Renal pelvis (tissue), 4 donors: ENCODE data around the gene ARHGEF4. TPM values are rescaled to one million over a fixed set of nuclear protein-coding genes. Genes with fewer than 3 reads are reported as not detected.

Experiments
- DNase-seq: peaks from one replicate; pipeline ENCODE4 v3.0.0-alpha.2; 2013
- polyA plus RNA-seq, 3 donors: library from polyadenylated mRNA; unstranded; fragments of 120-200 nt; gene quantifications; one replicate each; pipeline ENCODE4 v1.2.1, GENCODE V29; 2013; ENCODE audit not compliant: insufficient read length in 3 of 3

Gene ARHGEF4
- polyA plus RNA-seq, 3 donors = 6.5 to 8.4 (median 8.0) TPM

DNA sequence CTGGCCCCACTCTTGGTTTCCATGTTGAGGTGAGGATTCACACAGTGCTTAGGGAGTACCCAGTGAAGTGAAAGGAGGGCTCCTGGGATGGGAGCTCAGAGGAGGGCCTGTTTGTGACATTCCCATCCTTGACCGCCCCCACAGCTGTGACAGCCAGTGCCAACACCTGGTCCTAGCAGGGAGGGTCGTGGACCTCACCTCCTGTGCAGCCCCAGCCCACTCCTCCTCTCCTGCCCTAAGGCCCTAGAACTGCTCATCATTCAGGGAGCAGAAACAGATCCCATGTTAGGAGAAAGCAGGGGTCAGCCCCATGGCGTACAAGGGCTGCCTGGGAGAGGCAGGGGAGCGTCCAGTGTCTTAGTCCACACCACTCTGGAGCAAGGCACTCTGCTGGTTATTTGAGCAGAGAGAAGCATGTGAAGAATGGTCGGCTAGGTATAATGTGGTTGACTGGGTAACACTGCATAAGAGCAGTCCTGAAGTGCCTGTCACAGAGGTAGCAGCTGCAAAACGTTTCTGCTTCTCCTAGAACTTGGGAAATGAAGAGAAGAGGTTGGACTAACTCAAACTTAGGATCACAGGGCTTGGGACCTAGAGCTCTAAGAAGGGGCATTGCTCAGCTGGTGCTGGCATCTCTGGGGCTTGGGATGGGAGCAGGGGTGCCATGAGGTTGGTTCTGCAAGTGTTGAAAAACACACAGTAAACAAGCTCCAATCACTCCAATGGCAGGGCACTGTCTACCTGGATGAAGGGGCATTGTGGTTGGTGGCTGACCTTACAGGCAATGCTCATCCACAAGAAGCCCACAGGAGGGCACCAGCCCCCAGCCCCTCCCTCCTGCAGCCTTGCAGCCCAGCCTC, 200.9 kb downstream of the ARHGEF4 start:
- no peak for DNase-seq

DNA sequence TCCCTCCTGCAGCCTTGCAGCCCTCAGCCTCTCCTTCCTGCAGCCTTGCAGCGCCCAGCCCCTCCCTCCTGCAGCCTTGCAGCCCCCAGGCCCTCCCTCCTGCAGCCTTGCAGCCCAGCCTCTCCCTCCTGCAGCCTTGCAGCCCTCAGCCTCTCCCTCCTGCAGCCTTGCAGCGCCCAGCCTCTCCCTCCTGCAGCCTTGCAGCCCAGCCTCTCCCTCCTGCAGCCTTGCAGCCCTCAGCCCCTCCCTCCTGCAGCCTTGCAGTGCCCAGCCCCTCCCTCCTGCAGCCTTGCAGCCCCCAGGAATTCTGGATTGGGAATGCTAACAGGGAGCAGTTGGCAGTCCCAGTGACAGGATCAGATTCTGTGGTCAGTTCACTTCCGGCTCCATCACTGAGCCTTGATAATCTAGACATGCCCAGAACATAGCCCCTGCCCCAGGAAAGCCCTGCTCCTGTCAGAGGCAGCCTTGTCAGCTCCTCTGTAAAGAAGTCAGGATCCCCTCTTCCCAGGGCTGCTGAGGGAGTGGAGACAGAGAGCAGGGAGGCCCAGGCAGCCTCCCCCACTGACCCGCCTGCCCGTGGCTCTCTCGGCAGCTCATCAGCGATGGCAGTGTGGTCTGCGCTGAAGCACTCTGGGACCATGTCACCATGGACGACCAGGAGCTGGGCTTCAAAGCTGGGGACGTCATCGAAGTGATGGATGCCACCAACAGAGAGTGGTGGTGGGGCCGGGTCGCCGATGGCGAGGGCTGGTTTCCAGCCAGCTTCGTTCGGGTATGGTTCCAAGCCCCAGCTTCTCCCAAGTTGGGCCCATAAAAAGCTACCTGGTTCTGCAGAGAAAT, 201.8 kb downstream of the ARHGEF4 start:
- DNase-seq = no peak

- no peak for DNase-seq
Measured at GRCh38 chr2:131039101-131039440, 202.4 kb downstream of the ARHGEF4 start.

DNA sequence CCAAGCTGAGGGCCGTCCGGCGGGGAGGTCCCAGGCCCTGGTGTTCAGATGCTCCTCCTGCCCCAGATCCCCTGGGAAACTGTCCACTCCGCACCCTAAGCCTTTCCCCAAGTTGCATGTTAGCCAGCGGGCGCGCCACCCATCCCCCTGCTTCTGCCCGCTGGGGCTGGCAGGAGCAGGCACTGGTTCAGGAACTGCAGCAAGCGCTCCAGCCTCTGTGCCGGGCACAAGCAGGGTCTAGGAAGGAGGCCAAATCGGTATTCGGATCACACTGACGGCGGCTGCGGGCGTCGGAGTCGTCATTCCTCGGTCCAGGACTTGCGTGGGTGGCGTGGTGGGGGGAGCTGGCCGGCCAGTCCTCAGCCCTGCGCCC, 202.8 kb downstream of the ARHGEF4 start:
- no peak for DNase-seq

DNA sequence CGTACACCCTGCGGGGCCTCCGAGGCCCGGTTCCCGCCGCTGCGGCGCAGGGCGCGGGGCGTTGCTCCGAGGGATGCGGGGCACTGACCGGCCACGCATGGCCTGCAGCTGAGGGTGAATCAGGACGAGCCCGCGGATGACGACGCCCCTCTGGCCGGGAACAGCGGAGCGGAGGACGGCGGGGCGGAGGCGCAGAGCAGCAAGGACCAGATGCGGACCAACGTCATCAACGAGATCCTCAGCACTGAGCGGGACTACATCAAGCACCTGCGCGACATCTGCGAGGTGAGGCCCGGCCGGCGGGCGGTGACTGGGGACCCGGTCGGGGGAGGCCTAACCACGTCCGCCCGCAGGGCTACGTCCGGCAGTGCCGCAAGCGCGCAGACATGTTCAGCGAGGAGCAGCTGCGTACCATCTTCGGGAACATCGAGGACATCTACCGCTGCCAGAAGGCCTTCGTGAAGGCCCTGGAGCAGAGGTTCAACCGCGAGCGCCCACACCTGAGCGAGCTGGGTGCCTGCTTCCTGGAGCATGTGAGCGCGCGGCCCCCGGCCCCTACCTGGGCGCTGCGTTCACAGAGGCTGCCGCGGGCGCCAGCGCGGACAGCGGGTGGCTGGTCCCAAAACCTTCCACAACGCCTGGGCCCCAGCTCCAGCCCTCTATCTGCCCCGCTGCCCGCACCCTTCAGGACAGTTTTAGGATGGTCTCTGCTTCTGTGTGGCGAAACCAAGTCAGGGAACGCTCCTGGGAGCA, 203.4 kb downstream of the ARHGEF4 start:
- no peak for DNase-seq

GRCh38 chr2:131040661-131041401, 204.1 kb downstream of the ARHGEF4 start:
- DNase-seq = no peak

DNA sequence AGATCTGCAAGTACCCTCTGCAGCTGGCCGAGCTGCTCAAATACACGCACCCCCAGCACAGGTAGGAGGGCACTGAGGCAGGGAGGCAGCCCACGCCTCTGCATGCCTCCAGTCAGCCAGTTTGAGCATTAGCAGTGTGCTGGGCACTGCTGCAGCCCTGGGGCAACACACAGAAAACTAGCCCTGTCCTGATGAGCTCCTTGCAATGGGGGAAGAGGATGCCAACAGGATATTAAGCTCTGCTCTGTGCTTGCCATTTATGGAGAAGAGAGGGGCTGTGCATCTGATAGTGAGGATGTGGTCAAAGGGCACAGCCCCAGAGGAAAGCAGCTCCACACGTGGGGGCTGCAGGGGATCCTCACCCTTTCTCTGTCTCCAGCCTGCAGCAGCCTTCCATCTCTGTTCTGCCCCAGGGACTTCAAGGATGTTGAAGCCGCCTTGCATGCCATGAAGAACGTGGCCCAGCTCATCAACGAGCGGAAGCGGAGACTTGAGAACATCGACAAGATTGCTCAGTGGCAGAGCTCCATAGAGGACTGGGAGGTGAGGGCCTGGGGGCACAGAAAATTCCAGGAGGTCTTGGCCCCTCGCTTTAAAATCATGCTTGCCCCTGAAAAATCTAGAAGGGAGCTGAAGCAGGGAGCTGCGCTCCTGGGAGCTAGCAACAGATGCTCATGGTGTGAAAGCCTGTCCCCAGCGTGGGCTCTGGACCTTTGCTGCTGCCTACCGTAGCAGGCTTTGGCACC, 204.9 kb downstream of the ARHGEF4 start:
- DNase-seq = no peak

- no peak for DNase-seq
Measured at GRCh38 chr2:131042148-131042775, 205.5 kb downstream of the ARHGEF4 start.

GRCh38 chr2:131043199-131044074, 206.7 kb downstream of the ARHGEF4 start:
- DNase-seq = no peak

DNA sequence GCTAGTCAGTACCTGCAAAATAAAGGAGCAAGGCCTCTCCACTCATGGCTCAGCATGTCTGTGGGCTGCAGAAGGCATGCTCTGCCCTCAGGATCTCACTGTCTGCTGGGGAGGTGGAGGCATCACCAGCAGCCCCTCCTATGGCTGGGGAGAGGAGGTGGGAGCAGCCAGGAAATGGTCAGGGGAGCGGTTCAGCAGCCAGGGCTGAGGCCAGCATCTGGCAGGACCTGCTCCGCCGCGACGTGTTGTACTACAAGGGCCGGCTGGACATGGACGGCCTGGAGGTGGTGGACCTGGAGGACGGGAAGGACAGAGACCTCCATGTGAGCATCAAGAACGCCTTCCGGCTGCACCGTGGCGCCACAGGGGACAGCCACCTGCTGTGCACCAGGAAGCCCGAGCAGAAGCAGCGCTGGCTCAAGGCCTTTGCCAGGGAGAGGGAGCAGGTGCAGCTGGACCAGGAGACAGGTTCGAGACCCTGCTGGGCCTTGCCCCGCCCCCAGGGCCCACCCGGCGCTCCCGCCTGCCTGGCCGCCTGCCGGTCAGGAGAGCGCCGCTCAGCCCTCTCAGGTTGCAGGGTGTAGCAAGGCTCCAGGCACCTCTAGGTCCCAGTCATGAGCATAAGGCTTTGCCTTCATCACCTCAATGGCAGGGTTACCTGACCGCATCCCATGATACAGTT, 207.5 kb downstream of the ARHGEF4 start:
- DNase-seq = no peak

DNA sequence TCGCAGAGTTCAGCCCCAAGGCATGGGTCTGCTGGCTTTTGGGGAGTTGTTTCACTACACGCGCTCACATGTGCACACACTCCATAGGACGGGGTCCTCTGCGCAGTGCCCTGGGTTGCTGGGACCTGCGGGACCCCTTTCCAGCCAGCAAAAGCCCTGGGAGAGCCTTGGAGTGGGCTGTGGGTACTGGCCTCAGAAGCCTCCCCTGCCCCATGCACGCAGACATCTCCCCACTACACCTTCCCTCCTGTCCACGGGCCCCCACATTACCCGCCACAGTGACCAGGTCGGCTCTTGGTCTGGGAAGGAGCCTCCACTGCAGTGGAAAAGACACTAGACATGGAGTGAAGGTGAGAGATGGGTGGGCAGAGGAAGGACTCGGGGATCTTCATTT, 208.0 kb downstream of the ARHGEF4 start:
- DNase-seq = no peak

DNA sequence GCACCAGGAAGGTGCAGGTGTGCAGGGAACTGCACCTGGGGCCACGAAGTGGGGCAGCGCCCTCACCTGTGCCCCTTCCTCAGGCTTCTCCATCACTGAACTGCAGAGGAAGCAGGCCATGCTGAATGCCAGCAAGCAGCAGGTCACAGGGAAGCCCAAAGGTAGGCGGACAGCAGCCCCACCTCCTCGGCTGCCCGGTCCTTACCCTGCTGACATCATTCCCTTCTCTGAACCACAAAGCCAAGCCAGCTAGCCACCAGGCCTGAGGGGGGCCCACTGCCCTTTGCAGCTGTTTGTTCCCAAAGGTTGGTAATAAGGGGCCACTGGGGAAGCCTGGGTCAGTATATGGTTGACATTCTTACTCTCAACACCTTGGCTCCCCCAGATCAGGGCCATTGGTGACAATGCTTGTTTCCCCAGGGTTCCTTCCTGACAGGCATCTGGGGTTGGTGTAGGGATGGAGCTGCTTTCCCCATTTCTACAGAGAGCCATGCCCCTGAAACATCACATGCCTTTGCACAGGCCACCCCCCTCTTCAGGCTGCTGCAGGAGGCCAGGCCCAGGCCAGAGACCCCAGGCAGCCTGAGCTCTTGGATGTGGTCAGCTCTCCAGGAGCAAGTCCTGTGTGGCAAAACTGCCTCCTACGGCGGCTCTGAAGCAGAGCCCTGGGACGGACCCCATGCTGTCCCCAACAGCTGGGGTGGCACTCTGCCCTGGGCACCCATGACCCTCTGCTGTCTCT, 208.7 kb downstream of the ARHGEF4 start:
- DNase-seq = no peak

DNA sequence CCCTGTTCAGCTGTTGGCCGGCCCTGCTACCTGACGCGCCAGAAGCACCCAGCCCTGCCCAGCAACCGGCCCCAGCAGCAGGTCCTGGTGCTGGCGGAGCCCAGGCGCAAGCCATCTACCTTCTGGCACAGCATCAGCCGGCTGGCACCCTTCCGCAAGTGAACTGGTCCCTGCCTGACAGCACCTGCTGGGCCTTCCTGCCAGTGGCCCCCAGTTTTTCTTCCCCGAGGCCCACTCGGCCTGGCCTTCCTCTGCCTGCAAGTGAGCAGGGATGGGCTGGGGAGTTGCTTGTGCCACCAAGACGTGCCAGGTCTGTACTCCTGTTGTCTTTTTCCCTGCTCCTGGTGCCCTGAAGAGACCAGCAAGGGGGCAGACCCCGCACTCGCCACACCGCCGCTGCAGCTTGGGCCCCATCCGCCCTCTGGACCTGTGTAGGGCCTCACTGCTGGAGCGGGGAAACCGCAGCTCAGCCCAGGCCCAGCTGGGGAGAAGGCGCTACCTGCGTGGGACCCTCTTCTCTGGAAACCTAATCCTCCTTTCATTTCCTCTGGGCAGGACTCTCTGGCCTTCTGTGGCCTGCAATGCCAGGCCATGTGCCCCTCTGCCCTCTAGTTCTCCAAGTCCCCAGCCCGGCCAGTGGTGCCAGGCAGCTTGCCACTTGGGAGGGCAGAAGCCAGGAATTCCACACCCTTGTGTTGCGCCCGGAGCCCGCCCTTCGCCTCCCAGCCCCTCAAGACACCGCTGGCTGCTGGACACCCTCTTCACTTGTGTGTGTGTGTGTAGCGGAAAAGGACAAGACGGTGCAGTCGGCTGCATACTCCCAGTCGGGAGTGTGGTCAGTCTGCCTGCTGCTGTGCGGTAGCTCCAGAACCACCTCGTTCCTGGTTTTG, 209.6 kb downstream of the ARHGEF4 start:
- no peak for DNase-seq

DNA sequence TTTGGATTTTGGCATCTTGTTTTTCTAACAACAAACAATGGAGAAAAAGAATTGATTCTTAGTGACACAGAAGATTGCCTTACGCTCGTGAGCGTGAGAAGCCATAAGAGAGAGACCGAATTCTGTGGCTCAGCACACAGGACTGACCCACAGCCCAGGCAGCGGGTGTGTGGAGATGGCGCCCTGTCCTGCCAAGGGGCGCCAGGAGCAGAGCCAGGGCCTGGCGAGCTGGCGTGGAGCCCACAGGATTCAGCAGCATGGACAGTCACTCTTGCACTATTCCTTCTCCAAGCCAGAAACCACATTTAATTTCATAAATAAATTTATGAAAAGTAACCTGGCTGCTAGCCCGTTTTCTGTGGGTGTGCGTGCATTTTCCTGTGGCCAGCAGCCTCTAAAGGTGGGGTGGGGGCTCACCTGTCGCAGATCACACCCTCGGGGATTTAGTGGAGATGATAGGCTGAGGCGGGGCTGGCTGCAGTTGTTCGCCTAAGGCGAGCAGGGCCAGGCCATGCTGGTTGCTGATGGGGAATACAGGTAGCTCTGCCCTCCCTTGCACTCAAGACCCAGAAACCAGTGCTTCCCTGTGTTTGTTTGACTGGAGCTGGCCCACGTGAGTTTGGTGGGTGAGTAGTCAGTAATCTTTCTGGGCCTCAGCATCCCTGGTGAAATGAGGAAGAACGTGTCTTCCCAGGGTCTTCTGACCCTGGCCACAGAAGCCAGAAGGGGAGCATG, 210.4 kb downstream of the ARHGEF4 start:
- no peak for DNase-seq

DNA sequence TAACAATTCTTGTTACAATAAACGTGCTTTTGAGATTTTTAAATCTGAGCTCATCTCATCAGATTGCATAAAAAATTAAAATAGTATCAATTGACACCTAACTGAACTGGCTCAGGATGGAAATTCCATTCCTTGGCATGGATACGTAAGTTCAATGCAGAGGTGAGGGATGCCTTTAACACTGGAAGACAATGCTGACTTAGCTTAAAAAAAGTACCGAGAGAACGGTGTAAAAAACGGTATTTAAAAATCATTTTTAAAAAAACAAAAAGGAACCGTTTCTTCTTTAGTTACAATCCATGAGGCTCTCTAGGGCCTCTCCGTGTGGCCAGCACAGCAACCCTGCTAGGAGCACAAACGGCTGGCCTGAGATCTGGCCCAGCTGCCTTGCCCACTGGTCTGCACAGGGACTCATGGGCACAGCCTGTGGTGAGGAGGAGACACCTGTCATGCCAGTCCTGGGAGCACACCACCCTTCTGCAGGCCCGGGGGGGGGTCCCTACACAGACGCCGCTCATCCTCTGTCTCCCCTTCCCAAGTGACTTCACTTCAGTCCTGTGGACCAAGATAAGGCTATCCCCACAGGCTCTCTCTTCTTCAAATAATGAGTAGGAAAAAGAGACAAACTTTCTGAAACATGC, 211.3 kb downstream of the ARHGEF4 start:
- DNase-seq = no peak

GRCh38 chr2:131048641-131049040, 211.9 kb downstream of the ARHGEF4 start:
- no peak for DNase-seq
